ENCODE measurements around the gene SPAST. TPM values are rescaled to one million over a fixed set of nuclear protein-coding genes. Genes with fewer than 3 reads are reported as not detected.

The SPAST gene
- total and polyA plus RNA-seq, 9 of the 15 experiments (the other 6 are each of a cell fraction or from before 2014, with no cell fraction given) = 7.4 to 37.0 (median 19.0) TPM

DNA sequence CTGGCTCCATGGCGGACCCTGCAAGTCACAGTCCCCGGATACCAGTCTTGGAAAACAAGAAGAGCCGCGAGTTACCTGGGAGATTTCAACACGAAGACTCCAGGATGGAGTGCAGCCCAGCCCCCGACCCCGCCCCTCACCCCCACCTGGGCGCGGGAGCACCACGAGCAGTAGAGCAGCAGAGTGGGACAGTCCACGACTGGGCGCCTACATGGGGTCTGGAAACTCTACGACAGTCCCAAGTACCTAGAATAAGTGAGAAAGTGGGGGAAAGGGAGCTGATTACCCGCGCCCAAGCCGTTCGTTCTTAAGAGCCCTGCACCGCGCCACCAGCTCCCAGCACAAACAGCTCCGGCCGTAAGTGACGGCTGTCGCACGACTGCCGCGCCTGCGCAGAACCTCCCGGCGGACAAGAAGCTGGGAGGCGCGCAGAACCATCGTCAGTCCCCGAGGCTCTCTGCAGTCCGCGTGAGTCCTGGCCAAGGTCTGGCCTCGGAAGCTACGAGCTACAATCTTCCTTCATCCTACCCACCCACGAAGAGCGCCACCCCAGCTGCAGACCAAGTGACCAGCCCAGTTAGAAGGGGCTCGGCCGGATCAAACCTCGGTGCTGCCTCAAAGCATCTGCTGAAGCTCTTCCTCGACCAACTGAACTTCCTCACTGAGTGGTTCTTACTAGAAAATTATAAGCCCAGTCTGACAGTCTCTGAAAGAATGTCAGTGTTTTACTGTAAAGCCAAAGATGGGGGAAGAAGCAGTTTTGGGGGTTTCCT, 23.7 kb upstream of the SPAST start, which contains the start of gene DPY30 (continued):
- TF ChIP-seq, protein P1, sequence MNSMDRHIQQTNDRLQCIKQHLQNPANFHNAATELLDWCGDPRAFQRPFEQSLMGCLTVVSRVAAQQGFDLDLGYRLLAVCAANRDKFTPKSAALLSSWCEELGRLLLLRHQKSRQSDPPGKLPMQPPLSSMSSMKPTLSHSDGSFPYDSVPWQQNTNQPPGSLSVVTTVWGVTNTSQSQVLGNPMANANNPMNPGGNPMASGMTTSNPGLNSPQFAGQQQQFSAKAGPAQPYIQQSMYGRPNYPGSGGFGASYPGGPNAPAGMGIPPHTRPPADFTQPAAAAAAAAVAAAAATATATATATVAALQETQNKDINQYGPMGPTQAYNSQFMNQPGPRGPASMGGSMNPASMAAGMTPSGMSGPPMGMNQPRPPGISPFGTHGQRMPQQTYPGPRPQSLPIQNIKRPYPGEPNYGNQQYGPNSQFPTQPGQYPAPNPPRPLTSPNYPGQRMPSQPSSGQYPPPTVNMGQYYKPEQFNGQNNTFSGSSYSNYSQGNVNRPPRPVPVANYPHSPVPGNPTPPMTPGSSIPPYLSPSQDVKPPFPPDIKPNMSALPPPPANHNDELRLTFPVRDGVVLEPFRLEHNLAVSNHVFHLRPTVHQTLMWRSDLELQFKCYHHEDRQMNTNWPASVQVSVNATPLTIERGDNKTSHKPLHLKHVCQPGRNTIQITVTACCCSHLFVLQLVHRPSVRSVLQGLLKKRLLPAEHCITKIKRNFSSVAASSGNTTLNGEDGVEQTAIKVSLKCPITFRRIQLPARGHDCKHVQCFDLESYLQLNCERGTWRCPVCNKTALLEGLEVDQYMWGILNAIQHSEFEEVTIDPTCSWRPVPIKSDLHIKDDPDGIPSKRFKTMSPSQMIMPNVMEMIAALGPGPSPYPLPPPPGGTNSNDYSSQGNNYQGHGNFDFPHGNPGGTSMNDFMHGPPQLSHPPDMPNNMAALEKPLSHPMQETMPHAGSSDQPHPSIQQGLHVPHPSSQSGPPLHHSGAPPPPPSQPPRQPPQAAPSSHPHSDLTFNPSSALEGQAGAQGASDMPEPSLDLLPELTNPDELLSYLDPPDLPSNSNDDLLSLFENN (IDR thresholded peaks at IDR 0.05; ENCODE audit: low read depth in 2 of 2, low read length in 2 of 2) = peak; percentile 67 to 83; a peak in 2 of 4 replicates
- TF ChIP-seq, protein P2, sequence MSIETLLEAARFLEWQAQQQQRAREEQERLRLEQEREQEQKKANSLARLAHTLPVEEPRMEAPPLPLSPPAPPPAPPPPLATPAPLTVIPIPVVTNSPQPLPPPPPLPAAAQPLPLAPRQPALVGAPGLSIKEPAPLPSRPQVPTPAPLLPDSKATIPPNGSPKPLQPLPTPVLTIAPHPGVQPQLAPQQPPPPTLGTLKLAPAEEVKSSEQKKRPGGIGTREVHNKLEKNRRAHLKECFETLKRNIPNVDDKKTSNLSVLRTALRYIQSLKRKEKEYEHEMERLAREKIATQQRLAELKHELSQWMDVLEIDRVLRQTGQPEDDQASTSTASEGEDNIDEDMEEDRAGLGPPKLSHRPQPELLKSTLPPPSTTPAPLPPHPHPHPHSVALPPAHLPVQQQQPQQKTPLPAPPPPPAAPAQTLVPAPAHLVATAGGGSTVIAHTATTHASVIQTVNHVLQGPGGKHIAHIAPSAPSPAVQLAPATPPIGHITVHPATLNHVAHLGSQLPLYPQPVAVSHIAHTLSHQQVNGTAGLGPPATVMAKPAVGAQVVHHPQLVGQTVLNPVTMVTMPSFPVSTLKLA (conservative IDR thresholded peaks at IDR 0.05) = peak; percentile 56 to 79; a peak in 3 of 4 replicates
- peak in 1 of 2 experiments; percentile 52; a peak in 1 of 4 replicates for TF ChIP-seq FOXA3 (CRISPR knock-in tag; conservative IDR thresholded peaks at IDR 0.05 in 1 of 2, IDR thresholded peaks at IDR 0.05 in 1 of 2)
- TF ChIP-seq, protein P3, sequence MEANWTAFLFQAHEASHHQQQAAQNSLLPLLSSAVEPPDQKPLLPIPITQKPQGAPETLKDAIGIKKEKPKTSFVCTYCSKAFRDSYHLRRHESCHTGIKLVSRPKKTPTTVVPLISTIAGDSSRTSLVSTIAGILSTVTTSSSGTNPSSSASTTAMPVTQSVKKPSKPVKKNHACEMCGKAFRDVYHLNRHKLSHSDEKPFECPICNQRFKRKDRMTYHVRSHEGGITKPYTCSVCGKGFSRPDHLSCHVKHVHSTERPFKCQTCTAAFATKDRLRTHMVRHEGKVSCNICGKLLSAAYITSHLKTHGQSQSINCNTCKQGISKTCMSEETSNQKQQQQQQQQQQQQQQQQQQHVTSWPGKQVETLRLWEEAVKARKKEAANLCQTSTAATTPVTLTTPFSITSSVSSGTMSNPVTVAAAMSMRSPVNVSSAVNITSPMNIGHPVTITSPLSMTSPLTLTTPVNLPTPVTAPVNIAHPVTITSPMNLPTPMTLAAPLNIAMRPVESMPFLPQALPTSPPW (CRISPR knock-in tag; IDR thresholded peaks at IDR 0.05) = peak; percentile 74
- TF ChIP-seq, protein P4, sequence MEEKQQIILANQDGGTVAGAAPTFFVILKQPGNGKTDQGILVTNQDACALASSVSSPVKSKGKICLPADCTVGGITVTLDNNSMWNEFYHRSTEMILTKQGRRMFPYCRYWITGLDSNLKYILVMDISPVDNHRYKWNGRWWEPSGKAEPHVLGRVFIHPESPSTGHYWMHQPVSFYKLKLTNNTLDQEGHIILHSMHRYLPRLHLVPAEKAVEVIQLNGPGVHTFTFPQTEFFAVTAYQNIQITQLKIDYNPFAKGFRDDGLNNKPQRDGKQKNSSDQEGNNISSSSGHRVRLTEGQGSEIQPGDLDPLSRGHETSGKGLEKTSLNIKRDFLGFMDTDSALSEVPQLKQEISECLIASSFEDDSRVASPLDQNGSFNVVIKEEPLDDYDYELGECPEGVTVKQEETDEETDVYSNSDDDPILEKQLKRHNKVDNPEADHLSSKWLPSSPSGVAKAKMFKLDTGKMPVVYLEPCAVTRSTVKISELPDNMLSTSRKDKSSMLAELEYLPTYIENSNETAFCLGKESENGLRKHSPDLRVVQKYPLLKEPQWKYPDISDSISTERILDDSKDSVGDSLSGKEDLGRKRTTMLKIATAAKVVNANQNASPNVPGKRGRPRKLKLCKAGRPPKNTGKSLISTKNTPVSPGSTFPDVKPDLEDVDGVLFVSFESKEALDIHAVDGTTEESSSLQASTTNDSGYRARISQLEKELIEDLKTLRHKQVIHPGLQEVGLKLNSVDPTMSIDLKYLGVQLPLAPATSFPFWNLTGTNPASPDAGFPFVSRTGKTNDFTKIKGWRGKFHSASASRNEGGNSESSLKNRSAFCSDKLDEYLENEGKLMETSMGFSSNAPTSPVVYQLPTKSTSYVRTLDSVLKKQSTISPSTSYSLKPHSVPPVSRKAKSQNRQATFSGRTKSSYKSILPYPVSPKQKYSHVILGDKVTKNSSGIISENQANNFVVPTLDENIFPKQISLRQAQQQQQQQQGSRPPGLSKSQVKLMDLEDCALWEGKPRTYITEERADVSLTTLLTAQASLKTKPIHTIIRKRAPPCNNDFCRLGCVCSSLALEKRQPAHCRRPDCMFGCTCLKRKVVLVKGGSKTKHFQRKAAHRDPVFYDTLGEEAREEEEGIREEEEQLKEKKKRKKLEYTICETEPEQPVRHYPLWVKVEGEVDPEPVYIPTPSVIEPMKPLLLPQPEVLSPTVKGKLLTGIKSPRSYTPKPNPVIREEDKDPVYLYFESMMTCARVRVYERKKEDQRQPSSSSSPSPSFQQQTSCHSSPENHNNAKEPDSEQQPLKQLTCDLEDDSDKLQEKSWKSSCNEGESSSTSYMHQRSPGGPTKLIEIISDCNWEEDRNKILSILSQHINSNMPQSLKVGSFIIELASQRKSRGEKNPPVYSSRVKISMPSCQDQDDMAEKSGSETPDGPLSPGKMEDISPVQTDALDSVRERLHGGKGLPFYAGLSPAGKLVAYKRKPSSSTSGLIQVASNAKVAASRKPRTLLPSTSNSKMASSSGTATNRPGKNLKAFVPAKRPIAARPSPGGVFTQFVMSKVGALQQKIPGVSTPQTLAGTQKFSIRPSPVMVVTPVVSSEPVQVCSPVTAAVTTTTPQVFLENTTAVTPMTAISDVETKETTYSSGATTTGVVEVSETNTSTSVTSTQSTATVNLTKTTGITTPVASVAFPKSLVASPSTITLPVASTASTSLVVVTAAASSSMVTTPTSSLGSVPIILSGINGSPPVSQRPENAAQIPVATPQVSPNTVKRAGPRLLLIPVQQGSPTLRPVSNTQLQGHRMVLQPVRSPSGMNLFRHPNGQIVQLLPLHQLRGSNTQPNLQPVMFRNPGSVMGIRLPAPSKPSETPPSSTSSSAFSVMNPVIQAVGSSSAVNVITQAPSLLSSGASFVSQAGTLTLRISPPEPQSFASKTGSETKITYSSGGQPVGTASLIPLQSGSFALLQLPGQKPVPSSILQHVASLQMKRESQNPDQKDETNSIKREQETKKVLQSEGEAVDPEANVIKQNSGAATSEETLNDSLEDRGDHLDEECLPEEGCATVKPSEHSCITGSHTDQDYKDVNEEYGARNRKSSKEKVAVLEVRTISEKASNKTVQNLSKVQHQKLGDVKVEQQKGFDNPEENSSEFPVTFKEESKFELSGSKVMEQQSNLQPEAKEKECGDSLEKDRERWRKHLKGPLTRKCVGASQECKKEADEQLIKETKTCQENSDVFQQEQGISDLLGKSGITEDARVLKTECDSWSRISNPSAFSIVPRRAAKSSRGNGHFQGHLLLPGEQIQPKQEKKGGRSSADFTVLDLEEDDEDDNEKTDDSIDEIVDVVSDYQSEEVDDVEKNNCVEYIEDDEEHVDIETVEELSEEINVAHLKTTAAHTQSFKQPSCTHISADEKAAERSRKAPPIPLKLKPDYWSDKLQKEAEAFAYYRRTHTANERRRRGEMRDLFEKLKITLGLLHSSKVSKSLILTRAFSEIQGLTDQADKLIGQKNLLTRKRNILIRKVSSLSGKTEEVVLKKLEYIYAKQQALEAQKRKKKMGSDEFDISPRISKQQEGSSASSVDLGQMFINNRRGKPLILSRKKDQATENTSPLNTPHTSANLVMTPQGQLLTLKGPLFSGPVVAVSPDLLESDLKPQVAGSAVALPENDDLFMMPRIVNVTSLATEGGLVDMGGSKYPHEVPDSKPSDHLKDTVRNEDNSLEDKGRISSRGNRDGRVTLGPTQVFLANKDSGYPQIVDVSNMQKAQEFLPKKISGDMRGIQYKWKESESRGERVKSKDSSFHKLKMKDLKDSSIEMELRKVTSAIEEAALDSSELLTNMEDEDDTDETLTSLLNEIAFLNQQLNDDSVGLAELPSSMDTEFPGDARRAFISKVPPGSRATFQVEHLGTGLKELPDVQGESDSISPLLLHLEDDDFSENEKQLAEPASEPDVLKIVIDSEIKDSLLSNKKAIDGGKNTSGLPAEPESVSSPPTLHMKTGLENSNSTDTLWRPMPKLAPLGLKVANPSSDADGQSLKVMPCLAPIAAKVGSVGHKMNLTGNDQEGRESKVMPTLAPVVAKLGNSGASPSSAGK (IDR thresholded peaks at IDR 0.05) = peak; percentile 67

All from K562 (cell line).